Hepatocyte (in vitro differentiated cells): ENCODE results near the gene PLA2G4C. TPM values are rescaled to one million over a fixed set of nuclear protein-coding genes. Genes with fewer than 3 reads are reported as not detected.
"Not testable (repeated sequence)": the region's sequence is repeated elsewhere in the genome, so short reads cannot be mapped to it uniquely, and the experiment has no call there.

Experiments
- DNase-seq: peaks from one replicate; pipeline ENCODE4 v3.0.0-alpha.2; 2016; ENCODE audit warnings: low spot score
- H2AFZ ChIP-seq: fragments of 200-600 bp; sonication (generic); 2 replicates; pipeline ENCODE4 v1.6.0; 2016; ENCODE audit warnings: antibody characterized with exemption, mild to moderate bottlenecking
- H3K27ac ChIP-seq: fragments of 200-600 bp; sonication (generic); 2 replicates; pipeline ENCODE4 v1.5.1; 2016; ENCODE audit warnings: mild to moderate bottlenecking
- H3K27me3 ChIP-seq: fragments of 200-600 bp; sonication (generic); 2 replicates; pipeline ENCODE4 v1.6.1; 2016
- H3K36me3 ChIP-seq: fragments of 200-600 bp; sonication (generic); replicated peaks from 2 replicates; pipeline ENCODE4 v1.5.1; 2016; ENCODE audit warnings: low read depth; ENCODE audit not compliant: insufficient read depth
- H3K4me1 ChIP-seq: fragments of 200-600 bp; sonication (generic); 2 replicates; pipeline ENCODE4 v1.5.1; 2016; ENCODE audit warnings: mild to moderate bottlenecking, moderate library complexity; ENCODE audit not compliant: insufficient read depth
- H3K4me2 ChIP-seq: fragments of 200-600 bp; sonication (generic); 2 replicates; pipeline ENCODE4 v1.6.0; 2016
- H3K4me3 ChIP-seq: fragments of 200-600 bp; sonication (generic); 2 replicates; pipeline ENCODE4 v1.5.1; 2016; ENCODE audit warnings: mild to moderate bottlenecking
- H3K79me2 ChIP-seq: fragments of 200-600 bp; sonication (generic); 2 replicates; pipeline ENCODE4 v1.6.0; 2017; ENCODE audit warnings: mild to moderate bottlenecking
- H3K9me2 ChIP-seq: fragments of 200-600 bp; sonication (generic); replicated peaks from 2 replicates; pipeline ENCODE4 v1.6.0; 2017; ENCODE audit warnings: mild to moderate bottlenecking; ENCODE audit not compliant: insufficient read depth
- H3K9me3 ChIP-seq: fragments of 200-600 bp; sonication (generic); 2 replicates; pipeline ENCODE4 v1.5.1; 2016; ENCODE audit warnings: low read depth, mild to moderate bottlenecking
- H4K20me1 ChIP-seq: fragments of 200-600 bp; sonication (generic); 2 replicates; pipeline ENCODE4 v1.6.0; 2016; ENCODE audit warnings: mild to moderate bottlenecking; ENCODE audit not compliant: insufficient read depth, poor library complexity, severe bottlenecking
- CTCF ChIP-seq: fragments of 200-600 bp; sonication (generic); IDR thresholded peaks from 2 replicates; pipeline ENCODE4 v1.5.1; 2016; ENCODE audit warnings: antibody characterized with exemption, mild to moderate bottlenecking; ENCODE audit not compliant: poor library complexity
- EZH2 ChIP-seq: fragments of 200-600 bp; sonication (generic); IDR thresholded peaks from 2 replicates; pipeline ENCODE4 v1.6.1; 2016; ENCODE audit warnings: antibody characterized with exemption, mild to moderate bottlenecking, borderline replicate concordance
- EZH2phosphoT487 ChIP-seq: fragments of 200-600 bp; sonication (generic); IDR thresholded peaks from one replicate; pipeline ENCODE4 v1.6.1; 2018; ENCODE audit warnings: antibody characterized with exemption, mild to moderate bottlenecking, low read depth, moderate library complexity; ENCODE audit not compliant: unreplicated experiment, severe bottlenecking
- WGBS: methylation state at CpG from one replicate; pipeline ENCODE4 v1.1.6; 2016; ENCODE audit warnings: low lambda C conversion rate; ENCODE audit errors: missing lambda C conversion rate; 5-methylcytosine and 5-hydroxymethylcytosine counted together
- polyA plus RNA-seq: library from polyadenylated mRNA; unstranded; fragments of >200 nt; fragmentation: Nextera tagmentation; extraction: Ambion mirVana; gene quantifications from 2 replicates; pipeline ENCODE4 v1.2.1, GENCODE V29; 2016
- total RNA-seq: library from RNA; depleted of rRNA; stranded (reverse); fragments of >200 nt; gene quantifications from 2 replicates; pipeline ENCODE4 v1.2.3, GENCODE V29; 2014

PLA2G4C gene
- total and polyA plus RNA-seq, 2 experiments from 2014 or later = 2.0 to 5.4 TPM

DNA sequence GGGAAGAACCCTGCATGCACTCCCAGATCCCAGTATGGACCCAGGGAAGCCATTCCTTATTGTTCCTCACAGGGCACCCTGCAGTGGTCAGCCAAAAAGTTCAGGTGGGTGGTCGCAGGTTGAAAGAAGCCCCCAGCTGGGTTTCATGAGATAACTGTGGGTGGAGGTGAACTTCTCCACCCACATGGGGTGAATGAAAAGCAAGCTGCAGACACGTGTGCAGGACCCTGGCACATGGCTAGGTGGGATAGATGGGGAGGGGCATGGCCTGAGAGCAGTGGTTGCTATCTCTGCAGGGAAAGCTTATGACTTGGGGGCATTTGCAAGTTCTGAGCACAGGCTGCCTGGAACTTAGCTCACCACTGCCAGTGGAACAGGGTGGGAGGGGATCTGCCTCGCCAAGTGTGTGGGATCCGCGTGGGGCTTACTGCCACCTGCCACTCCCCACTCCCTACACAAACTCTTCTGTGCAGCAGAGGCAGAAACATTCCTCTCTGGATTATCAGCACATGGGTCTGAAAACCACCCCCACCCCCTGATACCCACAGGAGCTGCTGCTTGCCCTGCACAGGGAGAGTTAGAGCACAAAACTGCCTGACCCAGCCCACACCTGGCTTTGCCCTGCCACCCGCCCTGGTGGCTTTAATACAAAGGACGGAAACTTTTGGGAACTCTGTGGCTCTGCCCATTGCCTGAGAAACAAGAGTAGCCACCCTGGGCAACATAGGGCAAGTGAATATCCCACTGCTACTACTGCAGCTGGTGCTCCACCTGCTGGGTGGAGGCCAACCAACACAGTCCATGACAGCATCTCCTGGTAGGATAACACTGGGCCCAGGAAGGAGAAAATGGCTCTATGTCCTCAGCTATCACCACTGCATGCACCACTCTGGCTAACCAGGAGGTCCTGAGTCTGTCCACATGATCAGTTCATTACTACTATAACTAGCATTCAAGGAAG, 24.4 kb downstream of the PLA2G4C start:
- no peak overlapping the region for H3K4me3 ChIP-seq
- H3K9me3 ChIP-seq = no peaks in the 10 kb centered on the region
- no peaks in the 10 kb centered on the region for H3K36me3 ChIP-seq
- H3K27me3 ChIP-seq = no peaks in the 10 kb centered on the region
- no peaks in the 10 kb centered on the region for H3K4me1 ChIP-seq
- H3K4me2 ChIP-seq = no peak overlapping the region
- WGBS = 88% methylated on average over 6 of the region's 7 CpGs
- H3K27ac ChIP-seq = no peak overlapping the region
- no peaks in the 10 kb centered on the region for H4K20me1 ChIP-seq
- no peaks in the 10 kb centered on the region for H3K9me2 ChIP-seq
- DNase-seq = no peak
- no peak overlapping the region for H2AFZ ChIP-seq
- no peak for TF ChIP-seq EZH2
- no peak for TF ChIP-seq CTCF
- no peak for TF ChIP-seq EZH2phosphoT487
- no peaks in the 10 kb centered on the region for H3K79me2 ChIP-seq

DNA sequence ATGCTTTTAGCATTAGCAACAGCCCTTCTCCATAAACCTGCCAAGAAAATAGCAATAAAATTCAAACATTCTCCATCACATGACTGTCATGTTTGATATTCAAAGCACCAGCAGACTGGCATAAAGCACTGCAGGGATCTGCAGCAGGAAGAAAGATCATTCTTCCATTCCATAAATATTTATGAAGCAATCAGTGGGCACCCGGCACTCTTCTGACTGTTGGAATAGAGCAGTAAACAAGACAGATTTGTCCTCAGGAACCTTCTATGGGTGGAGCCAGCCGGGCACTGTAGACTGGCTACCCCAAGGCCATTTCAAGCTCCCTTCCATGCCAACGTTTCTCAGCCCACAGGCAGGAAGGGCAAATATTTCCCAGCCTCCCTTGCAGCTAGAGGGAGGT, 25.5 kb downstream of the PLA2G4C start:
- no peak overlapping the region for H2AFZ ChIP-seq
- H3K4me1 ChIP-seq = no peaks in the 10 kb centered on the region
- 70% methylated on average over 3 of the region's 3 CpGs for WGBS
- H3K4me2 ChIP-seq = no peak overlapping the region
- no peaks in the 10 kb centered on the region for H4K20me1 ChIP-seq
- no peak overlapping the region for H3K27ac ChIP-seq
- H3K4me3 ChIP-seq = no peak overlapping the region
- H3K9me2 ChIP-seq = no peaks in the 10 kb centered on the region
- no peaks in the 10 kb centered on the region for H3K27me3 ChIP-seq
- TF ChIP-seq EZH2phosphoT487 (no peak), EZH2 (no peak), CTCF (no peak)
- DNase-seq = no peak
- H3K36me3 ChIP-seq = no peaks in the 10 kb centered on the region
- H3K9me3 ChIP-seq = no peaks in the 10 kb centered on the region
- no peaks in the 10 kb centered on the region for H3K79me2 ChIP-seq

DNA sequence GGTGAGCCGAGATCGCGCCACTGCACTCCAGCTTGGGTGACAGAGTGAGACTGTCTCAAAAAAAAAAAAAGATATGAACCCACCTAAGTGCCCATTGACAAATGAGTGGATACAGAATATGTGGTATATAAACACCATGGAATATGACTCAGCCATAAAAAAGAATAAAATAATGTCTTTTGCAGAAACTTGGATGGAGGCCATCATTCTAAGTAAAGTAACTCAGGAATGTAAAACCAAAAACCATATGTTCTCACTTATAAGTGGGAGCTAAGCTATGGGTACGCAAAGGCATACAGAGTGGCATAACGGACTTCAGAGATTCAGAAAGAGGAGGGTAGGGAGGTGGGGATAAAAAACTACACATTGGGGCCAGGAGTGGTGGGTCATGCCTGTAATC, 29.5 kb downstream of the PLA2G4C start:
- no peak for TF ChIP-seq EZH2
- TF ChIP-seq EZH2phosphoT487 = no peak
- no peak for TF ChIP-seq CTCF
- Histone ChIP-seq H3K27ac (no peak overlapping the region), H3K4me3 (no peak overlapping the region), H3K4me2 (no peak overlapping the region), H3K79me2 (no peaks in the 10 kb centered on the region), H3K9me3 (no peaks in the 10 kb centered on the region), H3K36me3 (no peaks in the 10 kb centered on the region), H3K27me3 (no peaks in the 10 kb centered on the region), H4K20me1 (no peaks in the 10 kb centered on the region), H2AFZ (no peak overlapping the region), H3K4me1 (no peaks in the 10 kb centered on the region), H3K9me2 (no peaks in the 10 kb centered on the region)
- 98% methylated on average over 5 of the region's 5 CpGs for WGBS
- DNase-seq = no peak

- H3K27me3 ChIP-seq, H3K4me1 ChIP-seq, H3K79me2 ChIP-seq, H3K4me2 ChIP-seq, H3K27ac ChIP-seq, H3K36me3 ChIP-seq, H3K9me2 ChIP-seq, H2AFZ ChIP-seq, H4K20me1 ChIP-seq, H3K9me3 ChIP-seq, DNase-seq, H3K4me3 ChIP-seq: not testable (repeated sequence)
- WGBS = 90% methylated on average over 3 of the region's 3 CpGs
These were observed 40.3 kb downstream of the PLA2G4C start for GRCh38 chr19:48070177-48070769.
